ENCODE data around the gene CCDC71L.

CCDC71L gene

DNA sequence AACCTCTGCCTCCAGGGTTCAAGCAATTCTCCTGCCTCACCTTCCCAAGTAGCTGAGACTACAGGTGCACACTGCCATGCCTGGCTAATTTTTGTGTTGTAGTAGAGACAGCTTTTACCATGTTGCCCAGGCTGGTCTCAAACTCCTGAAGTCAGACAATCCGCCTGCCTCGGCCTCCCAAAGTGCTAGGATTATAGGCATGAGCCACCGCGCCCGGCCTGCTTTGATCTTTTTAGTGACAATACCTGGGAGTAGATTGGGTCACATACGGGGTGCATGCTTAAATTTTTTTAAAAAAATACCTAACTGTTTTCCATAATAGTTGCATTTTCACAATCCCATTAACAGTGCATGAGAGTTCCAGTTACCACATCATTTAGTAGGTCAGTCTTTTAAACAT, 47.7 kb downstream of the CCDC71L start:
- no peak overlapping the region for H3K4me3 ChIP-seq

GRCh38 chr7:106612432-106612831, 48.5 kb downstream of the CCDC71L start:
- no peak overlapping the region for H3K4me3 ChIP-seq
- peak overlapping the region in 1 of 21 experiments; percentile 20 for H3K27ac ChIP-seq

More for the DNA sequence above, 47.7 kb downstream of the CCDC71L start:
- H3K27ac ChIP-seq: no peak overlapping the region

DNA sequence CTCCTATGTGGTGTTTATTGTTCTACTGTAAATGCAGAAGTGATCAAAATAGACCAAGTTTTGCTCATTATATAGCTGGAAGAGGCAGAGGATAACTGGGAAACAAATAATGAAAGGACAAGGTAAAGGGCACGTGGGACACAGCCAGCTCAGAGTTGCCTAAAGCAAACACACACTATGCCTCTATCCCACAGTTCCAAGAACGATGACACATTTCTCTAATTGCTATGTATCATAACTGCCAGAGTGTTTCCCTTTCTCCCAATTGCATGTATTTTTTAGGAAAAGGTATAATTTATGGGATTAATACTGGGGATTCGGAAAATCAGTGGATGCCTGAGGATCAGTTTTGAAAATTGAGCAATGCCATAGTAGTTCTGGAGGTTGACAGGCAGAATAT, 49.0 kb downstream of the CCDC71L start:
- Histone ChIP-seq H3K4me3 (no peak overlapping the region), H3K27ac (peak overlapping the region in 2 of 21 experiments; percentile 20 to 41)

GRCh38 chr7:106610996-106611886, 49.7 kb downstream of the CCDC71L start:
- H3K27ac ChIP-seq: peak overlapping the region in 2 of 21 experiments; percentile 29 to 41
- no peak overlapping the region for H3K4me3 ChIP-seq

- no peak overlapping the region for H3K4me3 ChIP-seq
- H3K27ac ChIP-seq: no peak overlapping the region
These were observed 51.5 kb downstream of the CCDC71L start for GRCh38 chr7:106609416-106609815.

- Histone ChIP-seq H3K27ac (no peak overlapping the region), H3K4me3 (no peak overlapping the region)
These were observed 52.3 kb downstream of the CCDC71L start for GRCh38 chr7:106608661-106609060.
